Ishikawa (cell line): ENCODE measurements around the gene ZBTB32.

Experiments
- CEBPB ChIP-seq: IDR thresholded peaks from 2 replicates; pipeline ENCODE4 v1.6.1; 2012
- CREB1 ChIP-seq: IDR thresholded peaks from 2 replicates; pipeline ENCODE4 v1.6.1; 2012; ENCODE audit warnings: low read depth
- EGR1 ChIP-seq: IDR thresholded peaks from 2 replicates; pipeline ENCODE4 v1.6.1; 2012
- EP300 ChIP-seq: IDR thresholded peaks from 2 replicates; pipeline ENCODE4 v1.6.1; 2012; ENCODE audit warnings: borderline replicate concordance
- FOXM1 ChIP-seq: IDR thresholded peaks from 2 replicates; pipeline ENCODE4 v1.6.1; 2012; ENCODE audit warnings: low read depth, borderline replicate concordance
- MAX ChIP-seq: IDR thresholded peaks from 2 replicates; pipeline ENCODE4 v1.6.1; 2012
- NFIC ChIP-seq: IDR thresholded peaks from 2 replicates; pipeline ENCODE4 v1.6.1; 2012
- RAD21 ChIP-seq: IDR thresholded peaks from 2 replicates; pipeline ENCODE4 v1.6.1; 2012; ENCODE audit warnings: low read depth
- REST ChIP-seq: IDR thresholded peaks from 2 replicates; pipeline ENCODE4 v1.6.1; 2012; ENCODE audit warnings: low read depth, mild to moderate bottlenecking
- TAF1 ChIP-seq: IDR thresholded peaks from 2 replicates; pipeline ENCODE4 v1.6.1; 2012; ENCODE audit warnings: low read depth, mild to moderate bottlenecking
- TCF12 ChIP-seq: IDR thresholded peaks from 2 replicates; pipeline ENCODE4 v1.6.1; 2012; ENCODE audit warnings: low read depth
- TEAD4 ChIP-seq: IDR thresholded peaks from 2 replicates; pipeline ENCODE4 v1.6.1; 2012
- USF1 ChIP-seq: IDR thresholded peaks from 2 replicates; pipeline ENCODE4 v1.6.1; 2012
- YY1 ChIP-seq: IDR thresholded peaks from 2 replicates; pipeline ENCODE4 v1.6.1; 2012; ENCODE audit warnings: low read depth
- ZBTB7A ChIP-seq: IDR thresholded peaks from 2 replicates; pipeline ENCODE4 v1.6.1; 2012; ENCODE audit warnings: low read depth

The ZBTB32 gene

DNA sequence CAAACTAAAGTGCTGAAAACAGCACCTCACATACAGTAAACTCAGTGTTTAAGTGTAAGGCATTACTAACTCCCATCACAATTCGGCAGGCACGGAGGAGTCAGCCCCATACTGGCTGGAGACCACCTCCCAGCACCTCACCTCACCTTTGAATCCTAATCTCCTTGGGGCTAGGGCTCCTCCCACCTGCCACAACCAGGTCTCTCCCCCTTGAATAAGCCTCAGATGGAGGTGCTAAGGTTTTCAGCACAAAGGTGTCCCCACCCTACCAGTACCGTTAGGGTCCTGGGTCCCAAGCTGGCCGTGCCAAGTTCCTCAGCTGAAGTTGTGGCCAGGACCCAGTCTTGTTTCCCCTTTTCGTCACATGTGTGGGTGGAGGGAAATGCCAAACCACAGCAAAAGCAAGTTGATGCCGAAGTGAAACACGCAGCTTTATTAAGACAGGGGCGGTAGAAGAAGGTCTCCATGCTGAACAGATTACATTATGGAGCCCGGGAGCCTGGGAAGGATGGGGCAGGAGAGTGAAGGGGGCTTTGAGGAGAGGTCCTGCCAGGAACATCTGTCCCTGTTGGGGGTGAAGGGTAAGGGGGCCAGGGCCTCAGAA, 37.9 kb downstream of the ZBTB32 start, which contains the start of gene IGFLR1:
Gene IGFLR1 (minus strand): TSS at position 332 of the 604 bp plus-strand sequence. CDS start 1,272 bp downstream, outside the sequence.
- TF ChIP-seq TEAD4: no peak
- no peak for TF ChIP-seq USF1
- TF ChIP-seq EP300: no peak
- TF ChIP-seq ZBTB7A: no peak
- TF ChIP-seq TCF12: no peak

DNA sequence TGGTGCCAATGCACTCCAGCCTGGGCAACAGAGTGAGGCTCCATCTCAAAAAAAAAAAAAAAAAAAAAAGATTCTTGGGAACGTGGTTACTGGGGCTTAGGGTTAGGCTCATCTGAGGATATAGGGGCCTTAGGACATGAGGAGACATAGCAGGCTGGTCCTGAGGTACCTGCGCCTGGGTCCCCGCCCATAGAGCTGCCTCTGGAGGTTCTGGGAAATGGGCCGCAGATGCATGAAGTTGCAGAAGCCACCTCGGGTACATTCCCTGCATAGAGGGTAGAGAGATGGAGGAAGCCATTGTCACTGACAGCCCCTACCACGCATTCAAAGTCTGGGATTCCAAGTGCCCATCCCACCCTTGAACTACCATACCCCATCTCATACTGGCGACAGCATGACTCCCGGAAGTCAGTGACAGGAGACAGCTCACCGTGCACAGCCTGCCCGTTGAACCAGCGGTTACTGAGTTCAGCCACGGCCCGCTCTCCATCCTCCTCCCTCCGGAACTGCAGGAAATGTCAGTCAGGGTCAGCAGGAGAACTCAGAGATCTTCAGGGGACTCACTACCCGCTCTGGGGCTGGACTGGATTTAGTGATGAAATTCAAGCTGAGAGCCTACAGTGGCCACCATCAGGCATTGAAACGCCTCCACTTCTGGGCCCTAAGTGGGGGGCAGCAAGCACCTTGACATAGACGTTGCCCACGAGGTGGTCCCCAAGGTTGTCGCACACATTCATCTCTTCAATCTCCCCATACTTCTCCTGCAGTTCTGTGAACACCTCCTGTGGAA, 39.5 kb downstream of the ZBTB32 start:
- TF ChIP-seq MAX (no peak), EGR1 (no peak), TCF12 (no peak)

DNA sequence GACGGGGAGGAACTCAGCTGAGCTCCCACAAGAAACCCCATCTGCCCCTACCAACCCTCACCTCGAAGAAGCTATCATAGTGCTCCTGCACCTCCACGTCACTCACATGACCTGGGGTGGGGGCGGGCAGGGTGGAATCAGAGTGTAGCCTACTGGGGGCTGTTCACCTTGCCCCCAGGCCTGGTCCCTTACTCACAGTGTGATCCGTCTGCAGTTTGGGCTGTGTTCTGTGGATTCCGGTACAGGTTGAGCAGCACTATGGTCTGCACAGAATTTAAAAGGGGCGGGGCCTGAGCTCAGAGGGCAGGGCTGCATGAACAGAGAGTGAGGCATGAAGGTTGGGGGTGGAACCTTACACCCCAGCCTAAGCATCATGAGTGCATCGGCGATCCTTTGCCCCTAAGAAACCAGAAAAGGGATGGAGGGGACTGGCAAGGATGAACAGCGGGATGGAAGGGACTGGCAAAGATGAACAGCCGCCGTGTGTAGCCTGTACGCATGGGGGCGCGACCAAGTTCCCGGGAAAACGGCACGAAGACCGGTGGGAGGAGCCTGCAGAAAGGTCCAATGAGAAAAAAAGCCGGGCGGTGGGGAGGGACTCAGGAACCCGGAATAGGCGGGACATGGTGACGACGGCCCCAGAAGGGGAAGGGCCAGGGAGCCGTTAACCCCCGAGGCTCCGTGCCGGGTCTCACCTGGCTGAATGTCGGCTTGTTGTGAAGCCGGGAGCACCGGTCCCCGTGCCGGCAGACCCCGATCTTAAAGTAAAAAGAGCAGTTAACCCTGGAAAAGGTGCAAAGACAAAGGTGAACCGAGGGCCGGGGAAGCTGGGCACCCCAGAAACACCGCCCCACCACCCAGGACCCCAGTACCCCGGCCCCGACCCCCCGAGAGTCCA, 40.3 kb downstream of the ZBTB32 start:
- TF ChIP-seq TCF12 (no peak), MAX (peak; percentile 85)

DNA sequence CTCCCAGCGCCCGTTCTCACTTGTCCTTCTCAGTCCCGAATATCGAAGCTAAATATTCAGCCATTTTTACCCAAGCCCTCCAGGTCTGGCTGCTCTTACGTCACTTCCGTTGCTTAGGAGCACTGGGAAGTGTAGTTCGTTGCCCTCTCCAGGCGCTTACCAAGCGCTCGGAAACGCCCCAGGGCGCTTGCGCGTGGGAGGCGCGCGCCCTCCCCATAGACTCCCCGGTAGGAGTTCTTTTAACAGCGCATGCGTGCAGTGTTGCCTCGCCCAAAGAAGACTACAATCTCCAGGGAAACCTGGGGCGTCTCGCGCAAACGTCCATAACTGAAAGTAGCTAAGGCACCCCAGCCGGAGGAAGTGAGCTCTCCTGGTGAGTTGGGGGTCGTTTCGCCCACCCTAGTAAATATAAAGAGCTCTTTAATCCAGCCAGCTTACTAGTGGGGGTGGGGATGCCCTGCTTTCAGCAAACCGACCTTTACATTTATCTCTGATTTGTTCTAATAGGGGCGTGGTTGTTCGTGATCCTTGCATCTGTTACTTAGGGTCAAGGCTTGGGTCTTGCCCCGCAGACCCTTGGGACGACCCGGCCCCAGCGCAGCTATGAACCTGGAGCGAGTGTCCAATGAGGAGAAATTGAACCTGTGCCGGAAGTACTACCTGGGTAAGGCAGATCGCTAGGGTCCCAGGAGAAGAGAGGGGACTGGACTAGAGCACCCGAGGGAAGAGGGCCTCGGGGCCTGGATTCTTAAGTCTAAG, 41.1 kb downstream of the ZBTB32 start, which contains the start of the genes PSENEN and U2AF1L4:
Gene PSENEN (plus strand): TSS at position 324 of the 759 bp plus-strand sequence. CDS start 280 bp downstream, at position 604.
Gene U2AF1L4 (minus strand): TSS at position 91 of the 759 bp plus-strand sequence. CDS start 27 bp downstream, at position 64.
- peak; percentile 78 for TF ChIP-seq EGR1
- TF ChIP-seq YY1: peak; percentile 92
- no peak for TF ChIP-seq USF1
- TF ChIP-seq TCF12: peak; percentile 16; the same call in 1 of the 2 replicates
- TF ChIP-seq REST: no peak
- peak; percentile 67; the same call in 1 of the 2 replicates for TF ChIP-seq TAF1
- TF ChIP-seq CREB1: peak; percentile 75
- peak; percentile 85; the same call in 1 of the 2 replicates for TF ChIP-seq ZBTB7A

DNA sequence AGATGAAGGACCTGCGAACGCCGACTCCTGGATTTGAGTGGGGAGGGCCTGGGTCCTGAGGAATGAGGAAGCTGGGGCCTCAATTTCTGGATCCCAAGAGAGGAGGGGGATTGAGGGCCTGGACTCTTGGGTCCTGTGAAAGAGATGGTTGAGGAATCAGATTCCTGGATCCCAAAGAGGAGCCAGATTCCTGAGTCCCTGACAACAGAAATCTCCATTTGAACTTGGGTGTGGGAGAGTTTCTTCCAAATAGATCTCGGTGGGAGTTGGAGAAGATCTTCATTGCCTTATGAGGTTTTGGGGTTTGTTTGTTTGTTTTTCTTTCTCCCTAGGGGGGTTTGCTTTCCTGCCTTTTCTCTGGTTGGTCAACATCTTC, 41.7 kb downstream of the ZBTB32 start:
- no peak for TF ChIP-seq REST
- TF ChIP-seq MAX: no peak
- TF ChIP-seq NFIC: no peak

GRCh38 chr19:35746531-35746930, 42.2 kb downstream of the ZBTB32 start:
- TF ChIP-seq RAD21 (no peak), USF1 (no peak), ZBTB7A (no peak), EGR1 (no peak), TEAD4 (no peak), NFIC (no peak), EP300 (no peak), CEBPB (no peak), REST (no peak), YY1 (no peak), TAF1 (no peak), FOXM1 (no peak), TCF12 (no peak), CREB1 (no peak), MAX (no peak)
